K562 (cell line): Measurements from ENCODE around the gene DCTD. TPM values are rescaled to one million over a fixed set of nuclear protein-coding genes. Genes with fewer than 3 reads are reported as not detected.

Source experiments
- ATAC-seq: fragments of 200-7000 bp; cut with Tn5 transposase; 3 replicates; pipeline ENCODE4 v1.9.1; 2020; ENCODE audit warnings: moderate library complexity
- BruUV-seq: library from RNA; stranded (reverse); fragments of 400-500 nt; replicated peaks from 2 replicates; lab custom pipeline; 2021; lab: Mats Ljungman, UMichigan
- CTCF ChIA-PET: fragments of 300-600 bp; formaldehyde crosslinking; extraction: SDS; loops from one replicate; lab custom pipeline; 2021; ENCODE audit warnings: low intra/inter-chr PET ratio; lab: Yijun Ruan, JAX
- POLR2A ChIA-PET: fragments of 300-600, 350-650 bp; sonication (Branson Sonifier 250); formaldehyde crosslinking; extraction: SDS; loops from one replicate; lab custom pipeline; 2021; ENCODE audit warnings: antibody characterized with exemption, inconsistent platforms; lab: Yijun Ruan, JAX
- DNase-seq, 4 experiments: peaks; one replicate each; pipeline versions ENCODE4 v3.0.0 to v3.0.0-alpha.2; 2011 to 2018; ENCODE audit warnings: low spot score in 3 of 4, mixed read lengths in 3 of 4; ENCODE audit errors: extremely low read depth in 1 of 4
- FAIRE-seq: peaks from 2 replicates; lab custom pipeline; 2011; peaks lifted over from hg19 to GRCh38; lab: Jason Lieb, UNC
- H2AFZ ChIP-seq: 2 replicates; pipeline ENCODE4 v1.6.0; 2011; ENCODE audit warnings: low read depth, low read length, control low read depth, inconsistent platforms
- H3K27ac ChIP-seq: fragments of 200-600 bp; 3 replicates; pipeline ENCODE4 v1.8.0; 2011; ENCODE audit warnings: low read depth, mild to moderate bottlenecking, control low read depth, inconsistent platforms, low read length, moderate library complexity, mixed read lengths; ENCODE audit errors: extremely low read depth
- H3K27me3 ChIP-seq, 2 experiments: fragments of 300-600 bp in 1 of 2; 2 replicates in 1 of 2; 3 replicates in 1 of 2; pipeline versions ENCODE4 v1.6.0 to v1.8.0; 2011; ENCODE audit warnings: inconsistent platforms in 2 of 2, low read length in 2 of 2, mild to moderate bottlenecking in 1 of 2, mixed read lengths in 1 of 2, moderate library complexity in 1 of 2; ENCODE audit not compliant: control insufficient read depth in 2 of 2, insufficient read depth in 2 of 2
- H3K36me3 ChIP-seq: fragments of 300-600 bp; 3 replicates; pipeline ENCODE4 v1.8.0; 2011; ENCODE audit warnings: mild to moderate bottlenecking, low read length, inconsistent platforms; ENCODE audit not compliant: control insufficient read depth, insufficient read depth
- H3K4me1 ChIP-seq, 2 experiments: fragments of 200-600 bp in 1 of 2; replicated peaks in 1 of 2; 2 replicates in 1 of 2; 3 replicates in 1 of 2; pipeline versions ENCODE4 v1.5.1 to v1.8.0; 2011; ENCODE audit warnings: inconsistent platforms in 2 of 2, low read length in 2 of 2, mild to moderate bottlenecking in 1 of 2, mixed read lengths in 1 of 2, moderate library complexity in 1 of 2; ENCODE audit not compliant: control insufficient read depth in 2 of 2, insufficient read depth in 2 of 2
- H3K4me2 ChIP-seq: 2 replicates; pipeline ENCODE4 v1.6.1; 2011; ENCODE audit warnings: low read length, control low read depth, inconsistent platforms, mixed read lengths; ENCODE audit not compliant: insufficient read depth
- H3K4me3 ChIP-seq: fragments of 200-600 bp; sonication (generic), shearing (Covaris generic); 2 replicates; pipeline ENCODE4 v1.5.1; 2016; ENCODE audit warnings: control low read depth, inconsistent platforms
- H3K79me2 ChIP-seq: fragments of 200-600 bp; 3 replicates; pipeline ENCODE4 v1.8.0; 2011; ENCODE audit warnings: low read length, inconsistent platforms; ENCODE audit not compliant: control insufficient read depth, insufficient read depth
- H3K9ac ChIP-seq, 2 experiments: 2 replicates each; pipeline versions ENCODE4 v1.6.0 to v1.6.1; 2011; ENCODE audit warnings: low read depth in 2 of 2, low read length in 2 of 2, control low read depth in 1 of 2, inconsistent platforms in 1 of 2, mild to moderate bottlenecking in 1 of 2, mixed read lengths in 1 of 2; ENCODE audit not compliant: insufficient read depth in 1 of 2
- H3K9me1 ChIP-seq: one replicate; pipeline ENCODE4 v1.6.0; 2011; ENCODE audit warnings: inconsistent platforms, mild to moderate bottlenecking, low read length, moderate library complexity; ENCODE audit not compliant: control insufficient read depth, insufficient read depth
- H3K9me3 ChIP-seq: replicated peaks from 2 replicates; pipeline ENCODE4 v1.5.1; 2011; ENCODE audit warnings: low read depth, low read length, inconsistent platforms; ENCODE audit not compliant: control insufficient read depth, insufficient read depth
- H4K20me1 ChIP-seq: replicated peaks from 2 replicates; pipeline ENCODE4 v1.6.1; 2011; ENCODE audit warnings: low read length, inconsistent platforms, mixed read lengths; ENCODE audit not compliant: control insufficient read depth, insufficient read depth
- ARID1B ChIP-seq: fragments of 450-650 bp; IDR thresholded peaks from 2 replicates; pipeline ENCODE4 v1.6.1; 2016; ENCODE audit warnings: antibody characterized with exemption, mild to moderate bottlenecking, inconsistent platforms
- E2F5 ChIP-seq: sonication (generic); formaldehyde crosslinking; IDR thresholded peaks from 2 replicates; pipeline ENCODE4 v1.8.0; 2022; ENCODE audit warnings: mild to moderate bottlenecking, missing genetic modification reagents
- KDM1A ChIP-seq, 2 experiments: fragments of 450-650 bp; IDR thresholded peaks; 2 replicates each; pipeline ENCODE4 v1.6.1; 2016; ENCODE audit warnings: mild to moderate bottlenecking in 2 of 2
- MEF2A ChIP-seq: IDR thresholded peaks from 2 replicates; pipeline ENCODE4 v1.6.1; 2011; ENCODE audit warnings: low read depth, mild to moderate bottlenecking, low read length, moderate library complexity; ENCODE audit not compliant: control insufficient read depth
- NELFE ChIP-seq: IDR thresholded peaks from 2 replicates; pipeline ENCODE4 v1.6.1; 2011; ENCODE audit warnings: mild to moderate bottlenecking; ENCODE audit not compliant: insufficient read depth, insufficient read length
- NEUROD1 ChIP-seq: fragments of 150-350 bp; IDR thresholded peaks from 2 replicates; pipeline ENCODE4 v1.6.1; 2014; ENCODE audit warnings: borderline replicate concordance, low read length, low read depth; ENCODE audit not compliant: partially characterized antibody
- NR2F6 ChIP-seq: fragments of 450-650 bp; formaldehyde crosslinking; IDR thresholded peaks from 2 replicates; pipeline ENCODE4 v1.4.0; 2020; ENCODE audit warnings: mild to moderate bottlenecking
- PTRF ChIP-seq: fragments of 450-650 bp; IDR thresholded peaks from 2 replicates; pipeline ENCODE4 v1.6.1; 2016; ENCODE audit warnings: mild to moderate bottlenecking, missing genetic modification characterization, missing compliant biosample characterization
- REST ChIP-seq, 2 experiments: fragments of 450-650 bp; formaldehyde crosslinking in 1 of 2; IDR thresholded peaks; 2 replicates each; pipeline versions ENCODE4 v1.4.0 to v1.6.1; 2014 to 2020; ENCODE audit warnings: mild to moderate bottlenecking in 2 of 2, borderline replicate concordance in 1 of 2, low read depth in 1 of 2
- ZNF253 ChIP-seq: fragments of 250-450 bp; sonication (Bioruptor Pico); conservative IDR thresholded peaks from 2 replicates; pipeline ENCODE4 v1.6.1; 2021; ENCODE audit warnings: mild to moderate bottlenecking
- WGBS: fragments of 100-300 bp; shearing (Covaris generic); methylation state at CpG from one replicate; pipeline ENCODE4 v1.1.6; 2016; ENCODE audit warnings: low coverage, mixed read lengths; ENCODE audit not compliant: insufficient coverage; ENCODE audit errors: missing lambda C conversion rate; 5-methylcytosine and 5-hydroxymethylcytosine counted together
- in situ Hi-C: fragments of 300-500 bp; cut with MboI; formaldehyde crosslinking; loops from 4 replicates; pipeline ENCODE4 v1.15.0; 2018; ENCODE audit warnings: inconsistent platforms, mixed read lengths
- intact Hi-C: fragments of 100-400 bp; cut with micrococcal nuclease; formaldehyde crosslinking; loops from 2 replicates; pipeline ENCODE4 v1.14.2; 2022
- polyA plus RNA-seq, 8 experiments: library from polyadenylated mRNA; depleted of rRNA in 4 of 8; stranded (reverse) in 5 of 8; unstranded in 3 of 8; fragments of >200 nt; fragmentation: Nextera tagmentation in 2 of 8; fragmentation: Illumina TruSeq in 1 of 8; extraction: Ambion mirVana in 2 of 8; extraction: Trizol in 1 of 8; gene quantifications; 2 replicates each; pipeline versions ENCODE4 v1.2.1 to v1.2.3, GENCODE V29; 2011 to 2014; ENCODE audit warnings: inconsistent platforms in 1 of 8, missing spikeins in 1 of 8
- total RNA-seq, 7 experiments: library from RNA; depleted of rRNA in 6 of 7; stranded (reverse); fragments of >200 nt in 6 of 7; fragmentation: Illumina TruSeq in 2 of 7; extraction: Trizol in 2 of 7; gene quantifications; 2 replicates each; pipeline versions ENCODE4 v1.2.1 to v1.2.3, GENCODE V29; 2011 to 2021; ENCODE audit warnings: low replicate concordance in 1 of 7
- TF ChIP-seq, protein P1 (sequence below): IDR thresholded peaks from 2 replicates; pipeline ENCODE4 v1.6.1; 2011; ENCODE audit not compliant: insufficient read length; ENCODE audit errors: extremely low read depth

Gene DCTD
- total and polyA plus RNA-seq, 9 of the 15 experiments (the other 6 are each of a cell fraction or from before 2014, with no cell fraction given): 38.7 to 114 (median 76.5) TPM

DNA sequence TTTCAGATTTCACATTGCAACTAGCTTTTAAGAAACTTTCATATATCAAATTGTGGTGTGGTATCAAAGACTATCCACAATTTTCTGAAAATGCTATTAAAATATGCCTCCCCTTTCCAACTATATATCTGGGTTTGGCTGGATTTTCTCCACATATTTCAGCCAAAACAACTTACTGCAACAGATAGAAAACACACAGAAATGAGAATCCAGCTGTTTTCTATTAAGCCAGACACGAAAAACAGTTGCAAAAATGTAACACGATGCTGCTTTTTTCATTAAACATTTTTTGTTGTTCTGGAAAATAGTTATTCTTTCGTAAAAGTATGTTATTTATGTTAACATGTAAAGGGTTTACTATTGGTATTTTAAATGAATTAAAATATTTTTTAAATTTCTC lies 33.1 kb downstream of the DCTD start:
- Histone ChIP-seq H4K20me1 (no peaks in the 10 kb centered on the region), H3K4me2 (no peak overlapping the region), H3K27me3 (no peaks in the 10 kb centered on the region), H3K9ac (no peak overlapping the region), H2AFZ (no peak overlapping the region), H3K79me2 (no peaks in the 10 kb centered on the region), H3K36me3 (peaks cover 40% of the 10 kb centered on the region), H3K9me3 (peaks cover 9% of the 10 kb centered on the region), H3K4me1 (0 out of 5 replicates have a peak, but pooled peaks cover 0 to 3% of the 10 kb centered on the region in 2 experiments), H3K9me1 (no peaks in the 10 kb centered on the region), H3K27ac (no peak overlapping the region), H3K4me3 (no peak overlapping the region)
- ChIA-PET CTCF (no interaction called here), POLR2A (no interaction called here)
- in situ Hi-C loops (no loop called here), intact Hi-C loops (no loop called here)
- DNase-seq (no peak), ATAC-seq (no peak), FAIRE-seq (no peak)
- WGBS: 98% methylated on average over 3 of the region's 3 CpGs
- no TSS peak for BruUV-seq
- TF ChIP-seq ZNF253 (CRISPR knock-in tag) (no peak), NEUROD1 (no peak), KDM1A (IDR thresholded peaks at IDR 0.05) (no peak), ARID1B (no peak), MEF2A (no peak), PTRF (tag) (no peak), REST (IDR thresholded peaks at IDR 0.05; ENCODE audit: borderline replicate concordance) (no peak), REST (CRISPR knock-in tag; IDR thresholded peaks at IDR 0.05; ENCODE audit: low read depth) (no peak), E2F5 (CRISPR knock-in tag) (no peak), NR2F6 (no peak), NELFE (no peak)
- TF ChIP-seq, protein P1, sequence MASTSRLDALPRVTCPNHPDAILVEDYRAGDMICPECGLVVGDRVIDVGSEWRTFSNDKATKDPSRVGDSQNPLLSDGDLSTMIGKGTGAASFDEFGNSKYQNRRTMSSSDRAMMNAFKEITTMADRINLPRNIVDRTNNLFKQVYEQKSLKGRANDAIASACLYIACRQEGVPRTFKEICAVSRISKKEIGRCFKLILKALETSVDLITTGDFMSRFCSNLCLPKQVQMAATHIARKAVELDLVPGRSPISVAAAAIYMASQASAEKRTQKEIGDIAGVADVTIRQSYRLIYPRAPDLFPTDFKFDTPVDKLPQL: no peak
